HG02623 (cell line): ENCODE data around the gene YARS1.

Source experiments
- ATAC-seq: cut with Tn5 transposase; IDR thresholded peaks from one replicate; pipeline ENCODE4 v1.9.1; 2021; ENCODE audit warnings: moderate library complexity; ENCODE audit not compliant: unreplicated experiment

The YARS1 gene

GRCh38 chr1:32782086-32782485, 35.1 kb downstream of the YARS1 start:
- ATAC-seq: no peak

DNA sequence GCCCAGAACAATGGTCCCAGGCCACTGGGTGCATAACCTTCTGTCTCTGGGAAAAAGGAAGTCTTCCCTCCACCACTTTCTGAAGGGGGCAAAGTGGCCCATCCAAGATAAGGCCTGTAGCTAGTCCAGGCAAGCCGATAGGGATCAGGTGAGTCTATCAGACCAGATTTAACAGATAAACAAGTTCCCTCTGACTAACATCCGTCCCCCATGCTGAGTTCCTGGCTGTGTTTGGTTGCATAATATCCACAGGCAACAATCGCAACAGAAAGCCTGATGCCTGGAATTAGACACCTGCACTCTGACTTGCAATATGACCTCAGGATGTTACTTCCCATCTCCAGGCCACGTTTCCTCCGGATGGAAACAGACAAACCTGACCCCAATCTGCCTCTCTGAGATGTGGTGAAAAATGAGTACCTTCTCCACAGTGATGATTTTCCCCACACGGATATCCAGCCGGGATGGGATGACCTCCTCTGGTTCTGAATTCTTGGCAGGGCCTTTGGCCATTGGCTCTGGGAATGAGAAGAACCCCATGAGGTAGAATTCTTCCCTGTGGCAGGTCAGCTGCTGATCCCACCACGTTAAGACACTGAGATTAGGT, 36.4 kb downstream of the YARS1 start:
- ATAC-seq: no peak

GRCh38 chr1:32780005-32780404, 37.2 kb downstream of the YARS1 start:
- no peak for ATAC-seq

DNA sequence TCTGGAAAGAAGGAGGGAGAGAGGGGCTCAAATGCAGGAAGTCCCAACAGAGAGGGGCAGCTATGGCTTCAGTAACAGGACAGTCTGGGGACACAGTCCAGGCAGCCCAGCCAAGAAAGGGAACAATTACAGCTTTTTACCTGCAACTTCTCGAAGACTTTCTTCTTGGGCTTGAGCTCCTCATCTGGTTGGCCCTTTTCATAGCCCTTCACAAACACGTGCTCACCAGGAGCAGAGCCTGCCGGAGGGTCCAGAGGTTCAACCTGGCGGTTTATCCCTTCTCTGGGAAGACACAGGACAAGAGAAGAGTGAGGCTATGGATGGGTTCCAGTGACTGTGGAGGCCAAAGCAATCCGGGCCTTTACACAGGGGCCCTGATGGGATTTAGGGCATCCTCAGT, 37.9 kb downstream of the YARS1 start:
- no peak for ATAC-seq

- ATAC-seq: no peak
These were observed 41.4 kb downstream of the YARS1 start for GRCh38 chr1:32775640-32776337.

- no peak for ATAC-seq
These were observed 42.1 kb downstream of the YARS1 start for GRCh38 chr1:32774950-32775634.

DNA sequence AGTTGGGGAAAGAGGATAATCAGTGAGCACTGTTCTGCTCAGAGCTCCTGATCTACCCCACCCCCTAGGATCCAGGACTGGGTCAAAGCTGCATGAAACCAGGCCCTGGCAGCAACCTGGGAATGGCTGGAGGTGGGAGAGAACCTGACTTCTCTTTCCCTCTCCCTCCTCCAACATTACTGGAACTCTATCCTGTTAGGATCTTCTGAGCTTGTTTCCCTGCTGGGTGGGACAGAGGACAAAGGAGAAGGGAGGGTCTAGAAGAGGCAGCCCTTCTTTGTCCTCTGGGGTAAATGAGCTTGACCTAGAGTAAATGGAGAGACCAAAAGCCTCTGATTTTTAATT, 42.7 kb downstream of the YARS1 start:
- no peak for ATAC-seq

DNA sequence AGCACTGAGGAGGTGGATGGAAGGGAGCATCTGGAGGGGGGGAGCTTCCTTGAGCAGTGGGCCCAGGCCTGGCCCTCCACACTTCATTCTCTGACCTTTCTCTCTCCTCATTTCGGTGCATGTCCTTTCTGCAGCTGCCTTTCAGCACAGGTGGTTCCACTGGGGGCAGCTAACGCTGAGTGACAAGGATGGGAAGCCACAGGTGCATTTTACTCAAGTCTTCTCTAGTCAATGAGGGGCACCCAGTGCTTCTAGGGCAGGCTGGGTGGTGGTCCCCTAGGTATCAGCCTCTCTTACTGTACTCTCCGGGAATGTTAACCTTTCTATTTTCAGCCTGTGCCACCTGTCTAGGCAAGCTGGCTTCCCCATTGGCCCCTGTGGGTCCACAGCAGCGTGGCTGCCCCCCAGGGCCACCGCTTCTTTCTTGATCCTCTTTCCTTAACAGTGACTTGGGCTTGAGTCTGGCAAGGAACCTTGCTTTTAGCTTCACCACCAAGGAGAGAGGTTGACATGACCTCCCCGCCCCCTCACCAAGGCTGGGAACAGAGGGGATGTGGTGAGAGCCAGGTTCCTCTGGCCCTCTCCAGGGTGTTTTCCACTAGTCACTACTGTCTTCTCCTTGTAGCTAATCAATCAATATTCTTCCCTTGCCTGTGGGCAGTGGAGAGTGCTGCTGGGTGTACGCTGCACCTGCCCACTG, 43.2 kb downstream of the YARS1 start:
- no peak for ATAC-seq

- no peak for ATAC-seq
These were observed 44.0 kb downstream of the YARS1 start for GRCh38 chr1:32773018-32773763.

GRCh38 chr1:32772281-32773017, 44.7 kb downstream of the YARS1 start:
- no peak for ATAC-seq

GRCh38 chr1:32771561-32772280, 45.4 kb downstream of the YARS1 start:
- no peak for ATAC-seq

DNA sequence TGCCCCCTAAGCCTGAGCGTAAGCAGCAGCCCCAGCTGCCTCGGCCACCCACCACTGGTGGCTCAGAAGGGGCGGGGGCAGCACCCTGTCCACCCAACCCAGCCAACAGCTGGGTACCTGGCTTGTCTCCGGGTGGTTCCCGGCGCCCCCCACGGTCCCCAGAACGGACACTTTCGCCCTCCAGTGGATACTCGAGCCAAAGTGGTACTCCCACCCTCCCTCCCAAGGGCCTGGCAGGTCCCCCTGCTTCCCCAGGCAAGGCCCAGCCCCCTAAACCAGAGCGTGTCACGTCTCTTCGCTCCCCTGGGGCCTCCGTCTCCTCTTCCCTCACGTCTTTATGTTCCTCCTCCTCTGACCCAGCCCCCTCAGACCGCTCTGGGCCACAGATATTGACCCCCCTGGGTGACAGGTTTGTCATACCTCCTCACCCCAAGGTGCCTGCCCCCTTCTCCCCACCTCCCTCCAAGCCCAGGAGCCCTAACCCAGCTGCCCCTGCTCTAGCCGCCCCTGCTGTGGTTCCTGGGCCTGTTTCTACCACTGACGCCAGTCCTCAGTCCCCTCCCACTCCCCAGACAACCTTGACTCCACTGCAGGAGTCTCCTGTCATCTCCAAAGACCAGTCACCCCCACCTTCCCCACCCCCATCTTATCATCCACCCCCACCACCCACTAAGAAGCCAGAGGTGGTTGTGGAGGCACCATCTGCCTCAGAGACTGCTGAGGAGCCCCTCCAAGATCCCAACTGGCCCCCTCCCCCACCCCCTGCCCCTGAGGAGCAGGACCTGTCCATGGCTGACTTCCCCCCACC, 46.2 kb downstream of the YARS1 start:
- ATAC-seq: no peak

GRCh38 chr1:32770221-32770731, 46.9 kb downstream of the YARS1 start:
- ATAC-seq: no peak

DNA sequence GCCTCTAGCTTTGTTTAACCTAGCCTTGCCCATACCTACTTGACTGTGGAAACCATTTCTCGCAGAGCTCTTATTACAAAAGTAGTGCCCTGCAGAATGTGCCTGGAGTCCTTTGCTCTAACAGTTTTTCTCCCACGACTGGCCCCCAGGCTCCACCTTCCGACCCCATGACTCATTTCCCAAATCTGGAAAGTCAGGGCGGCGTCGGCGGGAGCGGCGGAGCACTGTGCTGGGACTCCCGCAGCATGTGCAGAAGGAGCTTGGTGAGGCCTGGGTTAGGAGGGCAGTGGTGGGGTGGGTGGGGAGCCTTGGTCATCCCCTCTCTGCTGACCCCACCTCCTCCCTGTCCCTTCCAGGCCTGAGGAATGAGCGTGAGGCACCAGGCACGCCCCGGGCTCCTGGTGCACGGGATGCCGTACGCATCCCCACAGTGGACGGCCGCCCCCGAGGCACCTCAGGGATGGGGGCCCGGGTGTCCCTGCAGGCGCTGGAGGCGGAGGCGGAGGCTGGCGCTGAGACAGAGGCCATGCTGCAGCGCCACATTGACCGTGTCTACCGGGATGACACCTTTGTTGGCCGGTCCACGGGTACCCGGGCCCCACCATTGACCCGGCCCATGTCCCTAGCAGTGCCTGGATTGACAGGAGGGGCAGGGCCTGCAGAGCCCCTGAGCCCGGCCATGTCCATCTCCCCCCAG, 47.5 kb downstream of the YARS1 start:
- no peak for ATAC-seq

DNA sequence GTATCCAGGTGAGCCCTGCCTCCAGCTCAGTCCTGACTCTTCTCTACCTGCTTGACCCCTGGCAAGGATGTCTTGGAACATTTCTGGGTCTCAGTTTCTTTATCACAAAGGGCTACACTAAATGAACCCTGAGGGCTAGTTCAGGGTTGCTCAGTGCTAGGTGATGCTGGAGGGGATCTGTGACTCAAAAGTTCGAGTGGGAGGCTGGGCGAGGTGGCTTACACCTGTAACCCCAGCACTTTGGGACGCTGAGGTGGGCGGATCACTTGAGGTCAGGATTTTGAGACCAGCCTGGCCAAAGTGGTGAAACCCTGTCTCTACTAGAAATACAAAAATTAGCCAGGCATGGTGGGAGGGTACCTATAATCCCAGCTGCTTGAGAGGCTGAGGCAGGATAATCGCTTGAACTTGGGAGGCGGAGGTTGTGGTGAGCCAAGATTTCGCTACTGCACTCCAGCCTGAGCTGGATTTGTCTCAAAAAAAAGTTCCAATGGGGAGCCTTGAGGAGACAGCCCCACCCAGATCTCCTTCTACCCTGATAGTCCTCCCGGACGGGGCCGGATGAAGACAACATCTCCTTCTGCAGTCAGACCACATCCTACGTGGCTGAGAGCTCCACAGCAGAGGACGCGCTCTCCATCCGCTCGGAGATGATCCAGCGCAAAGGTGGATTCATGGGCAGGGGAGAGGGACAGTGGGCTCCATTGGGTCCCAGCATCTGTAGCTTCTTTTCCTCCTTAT, 48.9 kb downstream of the YARS1 start:
- ATAC-seq: no peak

DNA sequence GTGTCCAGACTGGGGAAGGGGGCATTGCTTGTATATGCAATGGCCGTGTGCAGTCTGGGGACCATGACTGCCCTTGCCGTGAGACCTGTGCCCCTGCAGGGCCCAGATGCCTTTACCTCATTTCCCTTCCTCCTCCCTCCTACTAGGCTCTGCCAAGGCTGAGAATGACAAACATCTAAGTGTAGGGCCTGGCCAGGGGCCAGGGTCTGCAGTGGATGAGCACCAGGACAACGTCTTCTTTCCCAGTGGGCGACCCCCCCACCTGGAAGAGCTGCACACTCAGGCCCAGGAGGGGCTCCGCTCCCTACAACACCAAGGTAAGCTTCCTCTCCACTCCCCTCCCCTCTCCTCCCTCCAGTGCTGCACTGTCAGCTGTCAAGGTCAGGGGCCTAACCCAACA, 49.5 kb downstream of the YARS1 start:
- ATAC-seq: no peak

DNA sequence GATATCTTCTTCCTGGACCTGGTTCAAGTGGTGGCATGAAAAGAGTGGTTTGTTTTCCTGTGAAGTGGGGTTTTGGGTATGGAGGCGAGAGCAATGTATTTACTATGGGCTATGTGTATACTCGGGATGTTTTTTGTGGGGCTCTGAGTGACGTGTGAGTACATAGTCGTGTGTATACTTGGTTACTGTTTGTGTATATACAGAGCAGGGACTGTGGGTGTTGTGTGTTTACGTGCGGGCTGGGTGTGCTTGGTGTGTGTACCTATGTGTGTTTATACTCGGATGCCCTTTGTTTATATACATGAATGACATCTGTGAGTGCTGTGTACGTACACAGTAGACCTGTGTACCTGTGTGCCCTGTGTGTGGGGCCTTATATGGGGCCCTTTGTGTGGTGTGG, 50.0 kb downstream of the YARS1 start:
- ATAC-seq: no peak
